K562 (cell line): ENCODE results near the gene CCDC195. TPM values are rescaled to one million over a fixed set of nuclear protein-coding genes. Genes with fewer than 3 reads are reported as not detected.

Experiments used
- ATAC-seq: fragments of 200-7000 bp; cut with Tn5 transposase; 3 replicates; pipeline ENCODE4 v1.9.1; 2020; ENCODE audit warnings: moderate library complexity
- BruUV-seq: library from RNA; stranded (reverse); fragments of 400-500 nt; replicated peaks from 2 replicates; lab custom pipeline; 2021; lab: Mats Ljungman, UMichigan
- CTCF ChIA-PET: fragments of 300-600 bp; formaldehyde crosslinking; extraction: SDS; loops from one replicate; lab custom pipeline; 2021; ENCODE audit warnings: low intra/inter-chr PET ratio; lab: Yijun Ruan, JAX
- POLR2A ChIA-PET: fragments of 300-600, 350-650 bp; sonication (Branson Sonifier 250); formaldehyde crosslinking; extraction: SDS; loops from one replicate; lab custom pipeline; 2021; ENCODE audit warnings: antibody characterized with exemption, inconsistent platforms; lab: Yijun Ruan, JAX
- DNase-seq, 4 experiments: peaks; one replicate each; pipeline versions ENCODE4 v3.0.0 to v3.0.0-alpha.2; 2011 to 2018; ENCODE audit warnings: low spot score in 3 of 4, mixed read lengths in 3 of 4; ENCODE audit errors: extremely low read depth in 1 of 4
- FAIRE-seq: peaks from 2 replicates; lab custom pipeline; 2011; peaks lifted over from hg19 to GRCh38; lab: Jason Lieb, UNC
- H2AFZ ChIP-seq: 2 replicates; pipeline ENCODE4 v1.6.0; 2011; ENCODE audit warnings: low read depth, low read length, control low read depth, inconsistent platforms
- H3K27ac ChIP-seq: fragments of 200-600 bp; 3 replicates; pipeline ENCODE4 v1.8.0; 2011; ENCODE audit warnings: low read depth, mild to moderate bottlenecking, control low read depth, inconsistent platforms, low read length, moderate library complexity, mixed read lengths; ENCODE audit errors: extremely low read depth
- H3K27me3 ChIP-seq, 2 experiments: fragments of 300-600 bp in 1 of 2; 2 replicates in 1 of 2; 3 replicates in 1 of 2; pipeline versions ENCODE4 v1.6.0 to v1.8.0; 2011; ENCODE audit warnings: inconsistent platforms in 2 of 2, low read length in 2 of 2, mild to moderate bottlenecking in 1 of 2, mixed read lengths in 1 of 2, moderate library complexity in 1 of 2; ENCODE audit not compliant: control insufficient read depth in 2 of 2, insufficient read depth in 2 of 2
- H3K36me3 ChIP-seq: fragments of 300-600 bp; 3 replicates; pipeline ENCODE4 v1.8.0; 2011; ENCODE audit warnings: mild to moderate bottlenecking, low read length, inconsistent platforms; ENCODE audit not compliant: control insufficient read depth, insufficient read depth
- H3K4me1 ChIP-seq, 2 experiments: fragments of 200-600 bp in 1 of 2; replicated peaks in 1 of 2; 2 replicates in 1 of 2; 3 replicates in 1 of 2; pipeline versions ENCODE4 v1.5.1 to v1.8.0; 2011; ENCODE audit warnings: inconsistent platforms in 2 of 2, low read length in 2 of 2, mild to moderate bottlenecking in 1 of 2, mixed read lengths in 1 of 2, moderate library complexity in 1 of 2; ENCODE audit not compliant: control insufficient read depth in 2 of 2, insufficient read depth in 2 of 2
- H3K4me2 ChIP-seq: 2 replicates; pipeline ENCODE4 v1.6.1; 2011; ENCODE audit warnings: low read length, control low read depth, inconsistent platforms, mixed read lengths; ENCODE audit not compliant: insufficient read depth
- H3K4me3 ChIP-seq: fragments of 200-600 bp; sonication (generic), shearing (Covaris generic); 2 replicates; pipeline ENCODE4 v1.5.1; 2016; ENCODE audit warnings: control low read depth, inconsistent platforms
- H3K79me2 ChIP-seq: fragments of 200-600 bp; 3 replicates; pipeline ENCODE4 v1.8.0; 2011; ENCODE audit warnings: low read length, inconsistent platforms; ENCODE audit not compliant: control insufficient read depth, insufficient read depth
- H3K9ac ChIP-seq, 2 experiments: 2 replicates each; pipeline versions ENCODE4 v1.6.0 to v1.6.1; 2011; ENCODE audit warnings: low read depth in 2 of 2, low read length in 2 of 2, control low read depth in 1 of 2, inconsistent platforms in 1 of 2, mild to moderate bottlenecking in 1 of 2, mixed read lengths in 1 of 2; ENCODE audit not compliant: insufficient read depth in 1 of 2
- H3K9me1 ChIP-seq: one replicate; pipeline ENCODE4 v1.6.0; 2011; ENCODE audit warnings: inconsistent platforms, mild to moderate bottlenecking, low read length, moderate library complexity; ENCODE audit not compliant: control insufficient read depth, insufficient read depth
- H3K9me3 ChIP-seq: replicated peaks from 2 replicates; pipeline ENCODE4 v1.5.1; 2011; ENCODE audit warnings: low read depth, low read length, inconsistent platforms; ENCODE audit not compliant: control insufficient read depth, insufficient read depth
- H4K20me1 ChIP-seq: replicated peaks from 2 replicates; pipeline ENCODE4 v1.6.1; 2011; ENCODE audit warnings: low read length, inconsistent platforms, mixed read lengths; ENCODE audit not compliant: control insufficient read depth, insufficient read depth
- ARHGAP35 ChIP-seq: fragments of 450-650 bp; IDR thresholded peaks from 2 replicates; pipeline ENCODE4 v1.6.1; 2018; ENCODE audit not compliant: partially characterized antibody
- CREM ChIP-seq: IDR thresholded peaks from 2 replicates; pipeline ENCODE4 v1.6.1; 2014; ENCODE audit warnings: antibody characterized with exemption, low read depth
- EP300 ChIP-seq: IDR thresholded peaks from 2 replicates; pipeline ENCODE4 v1.6.1; 2012; ENCODE audit warnings: low read length, improper control_type of control experiment
- HDAC2 ChIP-seq: fragments of 450-650 bp; IDR thresholded peaks from 2 replicates; pipeline ENCODE4 v1.6.1; 2016; ENCODE audit warnings: mild to moderate bottlenecking
- HLTF ChIP-seq: fragments of 450-650 bp; IDR thresholded peaks from 2 replicates; pipeline ENCODE4 v1.6.1; 2016
- MAZ ChIP-seq, 2 experiments: fragments of 450-650 bp in 1 of 2; sonication (generic) in 1 of 2; formaldehyde crosslinking; IDR thresholded peaks in 1 of 2; conservative IDR thresholded peaks in 1 of 2; 2 replicates each; pipeline versions ENCODE4 v1.4.0 to v1.5.0; 2020; ENCODE audit warnings: mild to moderate bottlenecking in 1 of 2, missing genetic modification reagents in 1 of 2
- MYBL2 ChIP-seq, 2 experiments: fragments of 450-650 bp in 1 of 2; sonication (generic) in 1 of 2; formaldehyde crosslinking in 1 of 2; IDR thresholded peaks; 2 replicates each; pipeline versions ENCODE4 v1.6.1 to v1.8.1; 2017 to 2022; ENCODE audit warnings: borderline replicate concordance in 1 of 2, inconsistent platforms in 1 of 2, low read depth in 1 of 2, mild to moderate bottlenecking in 1 of 2, missing genetic modification reagents in 1 of 2, moderate library complexity in 1 of 2
- PHB ChIP-seq: fragments of 250-450 bp; sonication (Bioruptor Pico); IDR thresholded peaks from 2 replicates; pipeline ENCODE4 v1.5.0; 2021
- PML ChIP-seq: IDR thresholded peaks from 2 replicates; pipeline ENCODE4 v1.6.1; 2012; ENCODE audit warnings: low read length, inconsistent platforms
- SOX6 ChIP-seq: fragments of 450-650 bp; IDR thresholded peaks from 2 replicates; pipeline ENCODE4 v1.6.1; 2014; ENCODE audit warnings: mild to moderate bottlenecking
- SRSF3 ChIP-seq: fragments of 200-400 bp; formaldehyde crosslinking; IDR thresholded peaks from 2 replicates; pipeline ENCODE4 v1.6.1; 2016; ENCODE audit warnings: mild to moderate bottlenecking, low read length, moderate library complexity; ENCODE audit not compliant: insufficient read depth
- TEAD1 ChIP-seq, 2 experiments: fragments of 450-650 bp in 1 of 2; sonication (generic) in 1 of 2; formaldehyde crosslinking; IDR thresholded peaks; 2 replicates each; pipeline versions ENCODE4 v1.4.0 to v1.8.0; 2020 to 2022; ENCODE audit warnings: mild to moderate bottlenecking in 2 of 2, missing genetic modification reagents in 1 of 2
- ZNF224 ChIP-seq: sonication (generic); formaldehyde crosslinking; IDR thresholded peaks from 2 replicates; pipeline ENCODE4 v1.8.0; 2022; ENCODE audit warnings: mild to moderate bottlenecking, missing genetic modification reagents
- ZNF586 ChIP-seq: fragments of 450-650 bp; formaldehyde crosslinking; conservative IDR thresholded peaks from 2 replicates; pipeline ENCODE4 v1.4.0; 2020; ENCODE audit warnings: mild to moderate bottlenecking, moderate library complexity
- WGBS: fragments of 100-300 bp; shearing (Covaris generic); methylation state at CpG from one replicate; pipeline ENCODE4 v1.1.6; 2016; ENCODE audit warnings: low coverage, mixed read lengths; ENCODE audit not compliant: insufficient coverage; ENCODE audit errors: missing lambda C conversion rate; 5-methylcytosine and 5-hydroxymethylcytosine counted together
- in situ Hi-C: fragments of 300-500 bp; cut with MboI; formaldehyde crosslinking; loops from 4 replicates; pipeline ENCODE4 v1.15.0; 2018; ENCODE audit warnings: inconsistent platforms, mixed read lengths
- intact Hi-C: fragments of 100-400 bp; cut with micrococcal nuclease; formaldehyde crosslinking; loops from 2 replicates; pipeline ENCODE4 v1.14.2; 2022
- polyA plus RNA-seq, 8 experiments: library from polyadenylated mRNA; depleted of rRNA in 4 of 8; stranded (reverse) in 5 of 8; unstranded in 3 of 8; fragments of >200 nt; fragmentation: Nextera tagmentation in 2 of 8; fragmentation: Illumina TruSeq in 1 of 8; extraction: Ambion mirVana in 2 of 8; extraction: Trizol in 1 of 8; gene quantifications; 2 replicates each; pipeline versions ENCODE4 v1.2.1 to v1.2.3, GENCODE V29; 2011 to 2014; ENCODE audit warnings: inconsistent platforms in 1 of 8, missing spikeins in 1 of 8
- total RNA-seq, 7 experiments: library from RNA; depleted of rRNA in 6 of 7; stranded (reverse); fragments of >200 nt in 6 of 7; fragmentation: Illumina TruSeq in 2 of 7; extraction: Trizol in 2 of 7; gene quantifications; 2 replicates each; pipeline versions ENCODE4 v1.2.1 to v1.2.3, GENCODE V29; 2011 to 2021; ENCODE audit warnings: low replicate concordance in 1 of 7
- TF ChIP-seq, protein P1 (sequence below): fragments of 250-450 bp; sonication (Bioruptor Pico); IDR thresholded peaks from 2 replicates; pipeline ENCODE4 v1.8.0; 2022; ENCODE audit warnings: moderate library complexity, mild to moderate bottlenecking, inconsistent platforms
- TF ChIP-seq, protein P2 (sequence below): fragments of 250-450 bp; sonication (Bioruptor Pico); IDR thresholded peaks from 2 replicates; pipeline ENCODE4 v1.4.0; 2020; ENCODE audit warnings: mild to moderate bottlenecking
- TF ChIP-seq, protein P3 (sequence below): sonication (generic); formaldehyde crosslinking; IDR thresholded peaks from 2 replicates; pipeline ENCODE4 v1.8.1; 2023; ENCODE audit warnings: missing genetic modification reagents, mild to moderate bottlenecking, borderline replicate concordance

The CCDC195 gene
- total and polyA plus RNA-seq, 9 of the 15 experiments (the other 6 are each of a cell fraction or from before 2014, with no cell fraction given) = not detected

DNA sequence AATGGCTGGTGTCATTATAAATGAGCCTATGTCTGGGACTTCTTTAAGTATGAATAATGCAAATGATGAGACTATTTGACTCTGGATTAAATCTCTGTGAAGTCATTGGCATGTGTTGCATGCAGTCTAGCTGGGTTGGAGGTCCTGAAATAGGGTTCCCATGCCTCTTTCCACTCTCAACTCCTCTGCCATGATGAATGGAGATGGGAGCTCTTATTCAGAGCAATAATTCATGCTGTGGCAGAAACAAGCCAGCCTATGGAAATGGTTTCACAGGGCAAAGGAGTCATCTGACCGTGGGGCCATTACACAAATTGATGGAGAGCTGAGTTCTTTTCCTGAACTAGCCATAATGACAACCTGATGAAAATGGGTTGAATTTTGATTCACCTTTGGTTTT lies 15.5 kb upstream of the CCDC195 start (continued):
- TF ChIP-seq ZNF224 (CRISPR knock-in tag) = no peak
- TF ChIP-seq, protein P1, sequence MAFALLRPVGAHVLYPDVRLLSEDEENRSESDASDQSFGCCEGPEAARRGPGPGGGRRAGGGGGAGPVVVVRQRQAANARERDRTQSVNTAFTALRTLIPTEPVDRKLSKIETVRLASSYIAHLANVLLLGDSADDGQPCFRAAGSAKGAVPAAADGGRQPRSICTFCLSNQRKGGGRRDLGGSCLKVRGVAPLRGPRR (CRISPR knock-in tag) = no peak
- no peak for TF ChIP-seq EP300
- no peak for TF ChIP-seq HLTF
- TF ChIP-seq TEAD1 (CRISPR knock-in tag; IDR thresholded peaks at IDR 0.05) = no peak
- no peak for TF ChIP-seq SRSF3
- no peak for TF ChIP-seq ZNF586 (CRISPR knock-in tag)
- TF ChIP-seq, all 486 proteins: peak for 0

DNA sequence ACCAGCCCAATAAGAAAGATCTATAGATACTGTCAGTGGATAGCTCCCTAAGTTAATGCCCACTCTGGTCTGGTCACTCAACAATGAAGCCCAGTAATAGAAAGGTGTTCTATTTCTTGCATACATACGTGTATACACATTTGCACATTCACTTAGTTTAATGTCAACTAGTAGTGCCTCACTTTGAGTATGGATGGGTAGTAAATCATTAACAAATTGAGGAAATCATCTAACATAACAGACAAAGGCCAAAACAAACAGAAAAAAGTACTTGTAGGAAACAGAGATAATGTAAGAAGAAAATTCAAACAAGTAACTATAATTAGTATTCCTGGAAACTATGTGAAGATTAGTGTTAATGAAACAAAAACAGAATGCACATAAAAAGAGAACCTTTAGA lies 13.3 kb upstream of the CCDC195 start:
- no peak overlapping the region for H3K4me2 ChIP-seq
- ATAC-seq (no peak), FAIRE-seq (no peak), DNase-seq (no peak)
- ChIA-PET POLR2A (no interaction called here), CTCF (no interaction called here)
- no peaks in the 10 kb centered on the region for H3K9me1 ChIP-seq
- H3K9ac ChIP-seq = no peak overlapping the region
- intact Hi-C loops = no loop called here
- H3K4me1 ChIP-seq = no peaks in the 10 kb centered on the region
- no peaks in the 10 kb centered on the region for H3K27me3 ChIP-seq
- no peak overlapping the region for H3K27ac ChIP-seq
- in situ Hi-C loops = no loop called here
- H3K36me3 ChIP-seq = no peaks in the 10 kb centered on the region
- H2AFZ ChIP-seq = no peak overlapping the region
- H3K4me3 ChIP-seq = no peak overlapping the region
- H3K9me3 ChIP-seq = no peaks in the 10 kb centered on the region
- no TSS peak for BruUV-seq
- H3K79me2 ChIP-seq = no peaks in the 10 kb centered on the region
- H4K20me1 ChIP-seq = no peaks in the 10 kb centered on the region
- WGBS = 0% methylated on average over 1 of the region's 1 CpG
- TF ChIP-seq MAZ (CRISPR knock-in tag; conservative IDR thresholded peaks at IDR 0.05 in 1 of 2, IDR thresholded peaks at IDR 0.05 in 1 of 2) = no peak
- TF ChIP-seq SOX6 = no peak
- no peak for TF ChIP-seq HDAC2
- TF ChIP-seq MYBL2 (IDR thresholded peaks at IDR 0.05; ENCODE audit: low read depth) = no peak
- no peak for TF ChIP-seq MYBL2 (CRISPR knock-in tag; IDR thresholded peaks at IDR 0.05; ENCODE audit: borderline replicate concordance)
- no peak for TF ChIP-seq PHB (CRISPR knock-in tag)
- TF ChIP-seq, protein P2, sequence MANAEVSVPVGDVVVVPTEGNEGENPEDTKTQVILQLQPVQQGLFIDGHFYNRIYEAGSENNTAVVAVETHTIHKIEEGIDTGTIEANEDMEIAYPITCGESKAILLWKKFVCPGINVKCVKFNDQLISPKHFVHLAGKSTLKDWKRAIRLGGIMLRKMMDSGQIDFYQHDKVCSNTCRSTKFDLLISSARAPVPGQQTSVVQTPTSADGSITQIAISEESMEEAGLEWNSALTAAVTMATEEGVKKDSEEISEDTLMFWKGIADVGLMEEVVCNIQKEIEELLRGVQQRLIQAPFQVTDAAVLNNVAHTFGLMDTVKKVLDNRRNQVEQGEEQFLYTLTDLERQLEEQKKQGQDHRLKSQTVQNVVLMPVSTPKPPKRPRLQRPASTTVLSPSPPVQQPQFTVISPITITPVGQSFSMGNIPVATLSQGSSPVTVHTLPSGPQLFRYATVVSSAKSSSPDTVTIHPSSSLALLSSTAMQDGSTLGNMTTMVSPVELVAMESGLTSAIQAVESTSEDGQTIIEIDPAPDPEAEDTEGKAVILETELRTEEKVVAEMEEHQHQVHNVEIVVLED = no peak
- TF ChIP-seq PML = no peak
- no peak for TF ChIP-seq CREM
- no peak for TF ChIP-seq ARHGAP35
- TF ChIP-seq, protein P3, sequence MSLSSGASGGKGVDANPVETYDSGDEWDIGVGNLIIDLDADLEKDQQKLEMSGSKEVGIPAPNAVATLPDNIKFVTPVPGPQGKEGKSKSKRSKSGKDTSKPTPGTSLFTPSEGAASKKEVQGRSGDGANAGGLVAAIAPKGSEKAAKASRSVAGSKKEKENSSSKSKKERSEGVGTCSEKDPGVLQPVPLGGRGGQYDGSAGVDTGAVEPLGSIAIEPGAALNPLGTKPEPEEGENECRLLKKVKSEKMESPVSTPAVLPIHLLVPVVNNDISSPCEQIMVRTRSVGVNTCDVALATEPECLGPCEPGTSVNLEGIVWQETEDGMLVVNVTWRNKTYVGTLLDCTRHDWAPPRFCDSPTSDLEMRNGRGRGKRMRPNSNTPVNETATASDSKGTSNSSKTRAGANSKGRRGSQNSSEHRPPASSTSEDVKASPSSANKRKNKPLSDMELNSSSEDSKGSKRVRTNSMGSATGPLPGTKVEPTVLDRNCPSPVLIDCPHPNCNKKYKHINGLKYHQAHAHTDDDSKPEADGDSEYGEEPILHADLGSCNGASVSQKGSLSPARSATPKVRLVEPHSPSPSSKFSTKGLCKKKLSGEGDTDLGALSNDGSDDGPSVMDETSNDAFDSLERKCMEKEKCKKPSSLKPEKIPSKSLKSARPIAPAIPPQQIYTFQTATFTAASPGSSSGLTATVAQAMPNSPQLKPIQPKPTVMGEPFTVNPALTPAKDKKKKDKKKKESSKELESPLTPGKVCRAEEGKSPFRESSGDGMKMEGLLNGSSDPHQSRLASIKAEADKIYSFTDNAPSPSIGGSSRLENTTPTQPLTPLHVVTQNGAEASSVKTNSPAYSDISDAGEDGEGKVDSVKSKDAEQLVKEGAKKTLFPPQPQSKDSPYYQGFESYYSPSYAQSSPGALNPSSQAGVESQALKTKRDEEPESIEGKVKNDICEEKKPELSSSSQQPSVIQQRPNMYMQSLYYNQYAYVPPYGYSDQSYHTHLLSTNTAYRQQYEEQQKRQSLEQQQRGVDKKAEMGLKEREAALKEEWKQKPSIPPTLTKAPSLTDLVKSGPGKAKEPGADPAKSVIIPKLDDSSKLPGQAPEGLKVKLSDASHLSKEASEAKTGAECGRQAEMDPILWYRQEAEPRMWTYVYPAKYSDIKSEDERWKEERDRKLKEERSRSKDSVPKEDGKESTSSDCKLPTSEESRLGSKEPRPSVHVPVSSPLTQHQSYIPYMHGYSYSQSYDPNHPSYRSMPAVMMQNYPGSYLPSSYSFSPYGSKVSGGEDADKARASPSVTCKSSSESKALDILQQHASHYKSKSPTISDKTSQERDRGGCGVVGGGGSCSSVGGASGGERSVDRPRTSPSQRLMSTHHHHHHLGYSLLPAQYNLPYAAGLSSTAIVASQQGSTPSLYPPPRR (CRISPR knock-in tag) = no peak
